HG03060 (cell line): Measurements from ENCODE around the gene ABHD13.

Source experiments
- ATAC-seq: cut with Tn5 transposase; IDR thresholded peaks from one replicate; pipeline ENCODE4 v1.9.1; 2021; ENCODE audit warnings: low read depth, moderate number of reproducible peaks; ENCODE audit not compliant: unreplicated experiment

Gene ABHD13

DNA sequence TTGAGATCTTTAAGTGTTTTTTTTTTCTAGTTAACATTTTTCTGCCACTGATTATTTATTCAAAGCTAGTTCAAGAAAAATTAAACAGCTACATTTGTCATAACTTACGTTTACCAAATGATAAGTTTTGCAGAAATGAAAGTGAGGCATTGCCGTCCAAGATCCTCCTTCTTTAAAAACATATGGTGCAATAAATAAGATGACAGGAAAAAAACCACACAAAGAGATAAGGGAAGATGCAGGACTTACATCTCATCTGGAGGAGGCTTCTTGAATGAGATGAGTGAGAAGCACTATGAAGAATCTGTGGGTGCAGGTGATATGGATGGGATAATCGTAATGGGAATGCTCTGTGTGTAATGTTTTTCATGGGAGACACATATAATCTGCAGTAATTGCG lies 63.7 kb downstream of the ABHD13 start:
- no peak for ATAC-seq

DNA sequence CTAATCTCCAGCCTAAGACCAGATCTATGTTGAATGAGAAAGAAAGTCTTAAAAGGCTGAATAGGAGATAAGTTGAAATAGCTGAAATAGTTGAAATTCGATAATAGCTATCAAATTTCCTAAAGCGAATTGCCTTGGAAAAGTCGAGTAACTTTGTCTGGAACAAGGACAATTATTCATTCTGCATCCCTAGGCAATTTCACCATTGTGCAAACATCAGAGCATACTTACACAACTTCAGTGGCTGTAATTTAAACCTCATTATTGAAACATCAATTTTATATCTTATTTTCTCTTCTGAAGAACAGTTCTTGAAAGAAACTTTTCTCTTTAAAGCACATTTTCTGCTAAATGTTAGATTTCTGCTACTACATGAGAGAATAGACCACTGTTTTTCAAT lies 64.9 kb downstream of the ABHD13 start:
- ATAC-seq, result no peak
